GM23338 (cell line): ENCODE results near the gene PRKD3.

Experiments used
- CREB1 ChIP-seq: fragments of 250-450 bp; sonication (Bioruptor Pico); IDR thresholded peaks from 2 replicates; pipeline ENCODE4 v1.5.0; 2020; ENCODE audit warnings: low read depth, mild to moderate bottlenecking, moderate library complexity
- JUNB ChIP-seq: IDR thresholded peaks from one replicate; pipeline ENCODE4 v1.6.1; 2016; ENCODE audit warnings: antibody characterized with exemption; ENCODE audit not compliant: unreplicated experiment
- POLR2AphosphoS5 ChIP-seq: IDR thresholded peaks from 2 replicates; pipeline ENCODE4 v1.6.1; 2016; ENCODE audit warnings: antibody characterized with exemption, low read depth
- TF ChIP-seq, protein P1 (sequence below), 2 experiments: fragments of 200-600 bp in 1 of 2; sonication (generic) in 1 of 2; conservative IDR thresholded peaks; 2 replicates each; pipeline versions ENCODE4 v1.5.1 to v1.6.1; 2016 to 2017; ENCODE audit warnings: antibody characterized with exemption in 2 of 2, low read depth in 2 of 2, mild to moderate bottlenecking in 2 of 2, moderate library complexity in 1 of 2
- TF ChIP-seq, protein P2 (sequence below): IDR thresholded peaks from one replicate; pipeline ENCODE4 v1.6.1; 2018; ENCODE audit warnings: antibody characterized with exemption; ENCODE audit not compliant: unreplicated experiment

DNA sequence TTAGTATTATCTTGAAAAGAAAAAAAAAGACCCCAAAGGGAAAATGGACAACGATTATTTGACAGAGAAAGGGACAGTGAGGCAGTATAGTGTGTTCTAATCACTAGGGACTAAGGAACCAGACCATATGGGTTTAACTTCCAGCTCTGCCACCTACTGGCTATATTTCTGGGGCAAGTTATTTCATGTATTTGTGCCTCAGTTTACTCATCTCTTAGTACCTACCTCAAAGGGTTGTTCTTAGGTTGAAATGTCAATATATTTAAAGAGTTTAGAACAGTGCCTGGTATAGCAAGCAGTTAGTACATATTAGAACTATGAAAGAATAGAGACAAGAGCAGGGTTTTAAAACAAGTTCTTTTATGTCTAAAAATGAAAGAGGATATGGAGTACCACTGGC is 42.7 kb downstream of the PRKD3 start:
- TF ChIP-seq, protein P1, sequence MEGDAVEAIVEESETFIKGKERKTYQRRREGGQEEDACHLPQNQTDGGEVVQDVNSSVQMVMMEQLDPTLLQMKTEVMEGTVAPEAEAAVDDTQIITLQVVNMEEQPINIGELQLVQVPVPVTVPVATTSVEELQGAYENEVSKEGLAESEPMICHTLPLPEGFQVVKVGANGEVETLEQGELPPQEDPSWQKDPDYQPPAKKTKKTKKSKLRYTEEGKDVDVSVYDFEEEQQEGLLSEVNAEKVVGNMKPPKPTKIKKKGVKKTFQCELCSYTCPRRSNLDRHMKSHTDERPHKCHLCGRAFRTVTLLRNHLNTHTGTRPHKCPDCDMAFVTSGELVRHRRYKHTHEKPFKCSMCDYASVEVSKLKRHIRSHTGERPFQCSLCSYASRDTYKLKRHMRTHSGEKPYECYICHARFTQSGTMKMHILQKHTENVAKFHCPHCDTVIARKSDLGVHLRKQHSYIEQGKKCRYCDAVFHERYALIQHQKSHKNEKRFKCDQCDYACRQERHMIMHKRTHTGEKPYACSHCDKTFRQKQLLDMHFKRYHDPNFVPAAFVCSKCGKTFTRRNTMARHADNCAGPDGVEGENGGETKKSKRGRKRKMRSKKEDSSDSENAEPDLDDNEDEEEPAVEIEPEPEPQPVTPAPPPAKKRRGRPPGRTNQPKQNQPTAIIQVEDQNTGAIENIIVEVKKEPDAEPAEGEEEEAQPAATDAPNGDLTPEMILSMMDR (conservative IDR thresholded peaks at IDR 0.05; ENCODE audit: low read depth in 2 of 2), result peak; percentile 34 to 40; a peak in 3 of 4 replicates
- TF ChIP-seq JUNB (no peak), POLR2AphosphoS5 (no peak), CREB1 (no peak)
- TF ChIP-seq, protein P2, sequence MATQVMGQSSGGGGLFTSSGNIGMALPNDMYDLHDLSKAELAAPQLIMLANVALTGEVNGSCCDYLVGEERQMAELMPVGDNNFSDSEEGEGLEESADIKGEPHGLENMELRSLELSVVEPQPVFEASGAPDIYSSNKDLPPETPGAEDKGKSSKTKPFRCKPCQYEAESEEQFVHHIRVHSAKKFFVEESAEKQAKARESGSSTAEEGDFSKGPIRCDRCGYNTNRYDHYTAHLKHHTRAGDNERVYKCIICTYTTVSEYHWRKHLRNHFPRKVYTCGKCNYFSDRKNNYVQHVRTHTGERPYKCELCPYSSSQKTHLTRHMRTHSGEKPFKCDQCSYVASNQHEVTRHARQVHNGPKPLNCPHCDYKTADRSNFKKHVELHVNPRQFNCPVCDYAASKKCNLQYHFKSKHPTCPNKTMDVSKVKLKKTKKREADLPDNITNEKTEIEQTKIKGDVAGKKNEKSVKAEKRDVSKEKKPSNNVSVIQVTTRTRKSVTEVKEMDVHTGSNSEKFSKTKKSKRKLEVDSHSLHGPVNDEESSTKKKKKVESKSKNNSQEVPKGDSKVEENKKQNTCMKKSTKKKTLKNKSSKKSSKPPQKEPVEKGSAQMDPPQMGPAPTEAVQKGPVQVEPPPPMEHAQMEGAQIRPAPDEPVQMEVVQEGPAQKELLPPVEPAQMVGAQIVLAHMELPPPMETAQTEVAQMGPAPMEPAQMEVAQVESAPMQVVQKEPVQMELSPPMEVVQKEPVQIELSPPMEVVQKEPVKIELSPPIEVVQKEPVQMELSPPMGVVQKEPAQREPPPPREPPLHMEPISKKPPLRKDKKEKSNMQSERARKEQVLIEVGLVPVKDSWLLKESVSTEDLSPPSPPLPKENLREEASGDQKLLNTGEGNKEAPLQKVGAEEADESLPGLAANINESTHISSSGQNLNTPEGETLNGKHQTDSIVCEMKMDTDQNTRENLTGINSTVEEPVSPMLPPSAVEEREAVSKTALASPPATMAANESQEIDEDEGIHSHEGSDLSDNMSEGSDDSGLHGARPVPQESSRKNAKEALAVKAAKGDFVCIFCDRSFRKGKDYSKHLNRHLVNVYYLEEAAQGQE, result no peak
